Measurements from ENCODE around the gene TRIM32.

TRIM32 gene

DNA sequence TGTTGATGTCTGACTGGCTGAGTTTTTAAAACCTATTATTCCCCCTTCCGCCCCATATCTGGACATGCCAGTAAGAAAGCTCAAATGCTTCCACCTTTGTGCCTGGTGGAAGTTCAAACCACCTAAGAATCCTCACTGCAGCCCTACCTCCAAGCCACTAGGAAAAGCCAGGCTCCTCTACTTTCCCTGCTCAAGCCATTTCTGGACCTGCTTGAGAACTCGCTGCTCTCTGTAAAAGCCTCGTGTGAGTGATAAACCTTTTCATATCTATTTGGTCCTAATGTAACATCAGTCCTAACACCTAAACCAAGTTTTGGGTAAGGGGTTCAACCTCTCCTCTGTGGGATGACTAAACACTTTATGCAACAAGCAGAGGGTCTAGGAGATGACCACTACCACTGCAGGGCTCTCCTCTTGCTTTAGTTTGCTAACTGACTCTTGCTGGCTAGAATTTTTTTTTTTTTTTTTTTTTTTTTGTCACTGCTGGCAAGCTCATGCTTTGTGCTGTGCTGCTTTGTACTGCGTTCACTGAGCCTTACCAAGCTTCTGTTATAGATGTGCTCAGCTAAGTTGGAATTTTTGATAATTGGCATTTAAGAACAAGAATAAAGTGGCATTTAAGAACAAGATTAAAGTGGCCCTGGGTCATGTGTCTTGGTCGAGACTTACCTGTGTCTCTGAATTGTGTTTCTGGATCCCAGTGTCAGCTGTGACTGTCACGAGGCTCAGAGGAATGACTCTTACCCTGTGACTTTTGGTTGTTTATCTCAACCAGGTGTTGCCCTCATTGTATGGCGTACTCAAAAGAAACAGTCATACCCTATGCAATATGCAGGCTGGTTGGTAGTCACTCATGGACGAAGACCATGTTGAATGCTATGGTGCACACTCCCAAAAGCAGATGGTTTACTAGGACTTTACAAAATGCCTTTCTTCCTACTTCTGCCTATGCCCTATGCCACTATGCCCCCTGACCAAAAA is 19.5 kb downstream of the TRIM32 start:
- DNase-seq: no peak

DNA sequence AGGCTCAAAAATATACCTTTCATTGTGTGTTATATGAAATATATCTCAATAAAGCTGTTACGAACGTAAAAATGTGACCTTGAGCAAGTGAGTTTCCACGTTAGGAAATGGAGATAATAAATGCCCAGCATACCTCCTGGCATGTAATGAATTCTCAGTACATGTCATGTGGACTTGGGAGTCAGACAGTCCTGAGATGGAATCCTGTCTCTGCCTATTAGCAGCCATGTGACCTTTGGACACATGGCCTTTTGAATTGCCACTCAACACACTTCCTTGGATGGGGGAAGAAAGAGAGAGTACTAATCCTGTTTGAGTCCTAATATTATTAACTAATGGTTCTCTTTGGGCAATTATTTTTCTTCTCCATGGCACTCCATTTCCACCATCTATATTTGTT is 25.7 kb downstream of the TRIM32 start:
- DNase-seq: no peak

- DNase-seq: no peak
These were observed 26.2 kb downstream of the TRIM32 start for GRCh38 chr9:116713271-116713670.

GRCh38 chr9:116715751-116716150 is 28.6 kb downstream of the TRIM32 start:
- DNase-seq: no peak

- DNase-seq: no peak
These were observed 29.3 kb downstream of the TRIM32 start for GRCh38 chr9:116716438-116716837.

- no peak for DNase-seq
These were observed 30.0 kb downstream of the TRIM32 start for GRCh38 chr9:116717150-116717549.

DNA sequence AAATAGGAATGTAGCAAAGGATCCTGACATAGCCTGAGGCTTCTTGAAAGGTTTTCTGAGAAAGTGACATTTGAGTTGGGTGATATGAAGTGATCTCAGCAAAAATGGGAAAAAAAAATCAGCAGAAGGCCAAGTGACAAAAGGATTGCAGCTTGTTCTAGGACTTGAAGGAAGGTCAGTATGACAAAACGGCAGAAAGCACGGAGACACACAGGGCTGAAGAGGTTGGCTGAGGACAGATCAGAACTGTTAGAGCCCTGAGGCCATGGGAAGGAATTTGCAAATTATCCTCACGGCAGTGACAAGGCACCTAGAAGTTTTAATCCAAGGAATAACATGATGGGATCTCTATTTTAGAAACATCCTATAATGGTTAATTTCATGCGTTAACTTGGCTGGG is 31.0 kb downstream of the TRIM32 start:
- no peak for DNase-seq

- no peak for DNase-seq
These were observed 33.0 kb downstream of the TRIM32 start for GRCh38 chr9:116720111-116720510.

GRCh38 chr9:116721411-116721810 is 34.3 kb downstream of the TRIM32 start:
- DNase-seq: no peak

- DNase-seq: no peak
These were observed 34.8 kb downstream of the TRIM32 start for GRCh38 chr9:116721944-116722343.

DNA sequence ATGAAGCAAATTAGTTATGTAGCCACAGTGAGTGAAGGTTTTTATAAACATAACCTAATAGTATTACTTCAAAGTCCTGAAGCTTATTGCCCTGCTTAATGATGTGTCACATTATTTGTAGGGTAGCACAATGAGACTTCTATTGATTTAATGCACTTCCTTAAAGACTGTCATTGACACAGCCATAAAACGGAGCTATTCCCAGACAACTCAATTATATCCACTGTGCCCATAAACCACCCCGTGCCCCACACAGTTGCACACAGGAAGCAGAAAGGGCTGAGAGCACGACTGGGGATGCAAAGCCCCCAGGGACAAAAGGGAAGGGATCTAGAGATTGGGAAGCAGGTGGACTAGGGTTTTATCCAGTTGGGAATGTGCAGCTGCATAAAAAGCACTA is 37.0 kb downstream of the TRIM32 start:
- no peak for DNase-seq

GRCh38 chr9:116726602-116727001 is 39.5 kb downstream of the TRIM32 start:
- no peak for DNase-seq

DNA sequence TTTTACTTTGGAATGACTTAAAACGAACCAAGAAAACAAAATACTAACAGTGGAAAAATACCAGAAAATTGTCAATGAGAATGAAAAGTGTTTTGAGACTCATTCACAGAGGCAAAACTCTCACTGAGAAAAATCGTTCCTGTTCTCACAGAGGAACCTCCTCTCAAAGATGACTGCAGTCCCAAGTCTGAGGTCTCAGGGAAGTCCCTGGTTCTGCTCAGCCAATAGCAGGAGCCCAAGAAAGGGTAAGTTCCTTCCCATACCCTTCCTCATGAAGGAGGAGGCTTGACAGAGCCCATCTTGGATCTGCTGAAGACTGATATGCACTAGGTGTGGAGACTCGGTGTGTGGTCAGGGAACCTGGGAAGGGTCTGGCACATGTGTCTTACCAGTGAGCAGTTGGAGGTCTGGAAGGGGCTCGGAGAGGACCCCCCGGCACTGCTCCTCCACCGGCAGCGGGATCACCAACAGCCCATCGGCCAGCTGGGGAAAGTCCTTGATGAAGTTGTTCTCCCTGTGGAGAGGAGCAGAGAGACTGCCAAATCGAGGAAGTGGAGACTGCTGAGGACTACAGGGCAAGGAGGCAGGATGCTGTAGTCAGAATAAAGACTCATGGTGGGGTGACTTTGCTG is 46.0 kb downstream of the TRIM32 start:
- DNase-seq: no peak

DNA sequence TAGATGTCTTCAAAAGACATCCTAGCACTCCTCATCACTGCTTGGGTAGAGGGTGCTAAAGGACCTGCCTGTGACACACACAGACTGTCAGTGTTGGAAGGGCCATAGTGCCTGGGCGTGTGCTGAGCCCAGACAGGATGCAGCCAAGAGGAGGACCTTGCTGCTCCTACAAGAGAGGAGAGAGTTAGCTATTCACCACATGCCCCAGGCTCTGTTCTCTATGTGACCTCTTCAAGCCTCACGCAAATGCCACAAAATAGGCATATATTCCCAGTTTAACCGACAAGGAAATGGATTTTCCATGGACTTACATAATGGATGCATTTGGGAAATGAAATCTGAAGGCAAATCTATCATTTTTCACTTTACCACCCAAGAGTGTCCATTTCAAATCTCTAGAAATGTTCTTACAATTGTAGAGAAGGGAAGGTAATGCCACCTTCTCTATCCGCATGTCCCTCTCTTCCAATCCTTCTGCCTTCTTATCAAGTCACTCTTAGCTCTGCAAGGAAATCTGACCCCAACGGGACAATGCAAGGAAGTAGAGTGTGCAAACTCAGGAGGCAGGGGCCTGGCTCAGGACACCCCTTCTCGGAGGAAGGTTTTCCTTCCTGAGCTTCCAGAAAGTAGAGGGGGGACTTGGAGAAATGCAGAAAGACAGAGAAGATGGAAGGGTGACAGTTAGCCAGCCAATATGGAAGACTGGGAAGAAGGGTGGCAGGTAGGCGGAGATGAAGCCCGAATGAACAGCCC is 49.5 kb downstream of the TRIM32 start:
- no peak for DNase-seq

DNA sequence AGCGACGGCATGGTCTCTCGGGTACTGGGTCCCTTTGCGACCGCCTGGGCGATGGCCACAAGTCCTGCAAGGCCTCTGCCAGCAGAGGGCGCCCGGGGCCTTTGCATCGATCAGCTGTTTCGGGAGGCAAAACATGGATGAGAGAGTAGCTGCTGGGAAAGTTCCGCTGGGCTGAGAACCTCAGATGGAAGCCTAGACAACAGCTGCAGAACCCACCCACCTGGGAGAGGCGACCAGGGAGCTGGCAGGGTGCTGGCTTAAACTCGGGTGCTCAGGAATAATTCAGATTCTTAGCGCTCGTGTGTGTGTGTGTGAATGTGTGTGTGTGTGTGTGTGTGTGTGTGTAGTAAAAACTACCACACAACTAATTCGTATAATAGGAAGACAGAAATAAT is 50.0 kb downstream of the TRIM32 start:
- peak; percentile 54 for DNase-seq

- no peak for DNase-seq
These were observed 54.1 kb downstream of the TRIM32 start for GRCh38 chr9:116741086-116741740.

- no peak for DNase-seq
These were observed 54.6 kb downstream of the TRIM32 start for GRCh38 chr9:116741742-116742141.

- no peak for DNase-seq
These were observed 62.1 kb downstream of the TRIM32 start for GRCh38 chr9:116749176-116749575.

DNA sequence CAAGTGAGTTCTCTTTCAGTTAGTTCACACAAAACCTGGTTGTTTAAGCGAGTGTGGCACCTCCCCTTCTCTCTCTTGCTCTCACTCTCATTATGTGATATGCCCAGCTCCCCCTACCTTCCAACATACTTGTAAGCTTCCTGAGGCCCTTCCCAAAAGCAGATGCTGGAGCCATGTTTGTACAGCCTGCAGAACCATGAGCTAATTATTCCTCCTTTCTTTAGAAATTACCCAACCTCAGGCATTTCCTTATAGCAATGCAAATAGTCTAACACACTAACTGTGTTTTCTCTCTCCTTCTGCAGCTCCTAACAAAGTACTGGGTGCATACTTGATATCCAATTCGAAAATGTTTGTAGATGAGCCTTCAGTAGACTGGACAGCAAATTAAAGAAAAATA is 62.7 kb downstream of the TRIM32 start:
- no peak for DNase-seq

DNA sequence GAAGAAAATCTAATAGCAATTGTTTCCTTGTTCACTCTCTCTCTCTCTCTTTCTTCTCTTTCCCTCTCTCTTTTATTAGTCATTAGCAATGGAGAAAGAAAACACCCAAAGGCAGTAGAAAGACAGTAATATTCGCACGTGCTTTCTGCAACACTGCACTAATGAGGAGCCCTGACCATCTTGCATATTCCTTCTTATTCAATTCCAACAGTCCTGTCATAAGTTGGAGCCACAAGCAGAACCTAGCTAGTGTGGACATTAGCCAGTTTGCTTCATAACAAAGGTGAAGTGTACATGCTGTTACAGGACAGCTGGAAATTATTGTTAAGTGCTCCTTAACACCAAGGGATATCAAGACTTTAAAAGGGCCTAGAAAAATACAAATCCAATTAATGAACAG is 63.4 kb downstream of the TRIM32 start:
- no peak for DNase-seq

Data from T1000 (cell line).